OCI-LY1 (cell line): Measurements from ENCODE around the gene TOMM5.

Experiments
- EZH2 ChIP-seq: fragments of 200-600 bp; sonication (generic), shearing (Covaris generic); IDR thresholded peaks from 2 replicates; pipeline ENCODE4 v1.8.0; 2017; ENCODE audit warnings: borderline replicate concordance, mixed run types, mild to moderate bottlenecking, antibody characterized with exemption, low read length, moderate library complexity, mixed read lengths
- TF ChIP-seq, protein P1 (sequence below): fragments of 200-600 bp; sonication (generic), shearing (Covaris generic); IDR thresholded peaks from 2 replicates; pipeline ENCODE4 v1.5.1; 2017; ENCODE audit warnings: mild to moderate bottlenecking, antibody characterized with exemption, low read length, moderate library complexity, mixed read lengths

DNA sequence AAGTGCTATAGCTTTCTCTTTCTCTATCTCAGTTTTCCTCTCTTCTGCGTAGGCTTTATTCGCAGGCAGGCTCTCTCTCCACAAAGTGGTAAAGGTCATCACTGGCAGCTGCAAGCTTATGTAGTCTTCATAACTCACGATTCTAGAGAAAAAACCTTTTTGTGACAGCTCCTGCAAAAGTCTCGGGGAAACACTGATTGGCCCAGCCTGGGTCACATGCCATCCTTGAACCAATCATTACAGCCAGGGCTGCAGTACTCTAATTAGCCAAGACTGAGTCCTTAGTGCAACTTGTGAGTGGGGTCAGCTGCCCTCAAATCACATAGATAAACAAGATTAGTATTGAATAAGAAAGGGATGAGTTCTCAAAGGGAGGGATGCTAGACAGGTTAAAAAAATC, 40.1 kb upstream of the TOMM5 start:
- TF ChIP-seq, protein P1, sequence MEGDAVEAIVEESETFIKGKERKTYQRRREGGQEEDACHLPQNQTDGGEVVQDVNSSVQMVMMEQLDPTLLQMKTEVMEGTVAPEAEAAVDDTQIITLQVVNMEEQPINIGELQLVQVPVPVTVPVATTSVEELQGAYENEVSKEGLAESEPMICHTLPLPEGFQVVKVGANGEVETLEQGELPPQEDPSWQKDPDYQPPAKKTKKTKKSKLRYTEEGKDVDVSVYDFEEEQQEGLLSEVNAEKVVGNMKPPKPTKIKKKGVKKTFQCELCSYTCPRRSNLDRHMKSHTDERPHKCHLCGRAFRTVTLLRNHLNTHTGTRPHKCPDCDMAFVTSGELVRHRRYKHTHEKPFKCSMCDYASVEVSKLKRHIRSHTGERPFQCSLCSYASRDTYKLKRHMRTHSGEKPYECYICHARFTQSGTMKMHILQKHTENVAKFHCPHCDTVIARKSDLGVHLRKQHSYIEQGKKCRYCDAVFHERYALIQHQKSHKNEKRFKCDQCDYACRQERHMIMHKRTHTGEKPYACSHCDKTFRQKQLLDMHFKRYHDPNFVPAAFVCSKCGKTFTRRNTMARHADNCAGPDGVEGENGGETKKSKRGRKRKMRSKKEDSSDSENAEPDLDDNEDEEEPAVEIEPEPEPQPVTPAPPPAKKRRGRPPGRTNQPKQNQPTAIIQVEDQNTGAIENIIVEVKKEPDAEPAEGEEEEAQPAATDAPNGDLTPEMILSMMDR: no peak
- TF ChIP-seq EZH2: no peak
